Fibroblast of lung (primary cell): ENCODE data around the gene CCDC18.

Experiments used
- EZH2 ChIP-seq: IDR thresholded peaks from 2 replicates; pipeline ENCODE4 v1.5.1; 2012; ENCODE audit warnings: low read length, control low read depth, mild to moderate bottlenecking; ENCODE audit errors: missing control alignments
- TF ChIP-seq, protein P1 (sequence below), 2 donors: IDR thresholded peaks in 1 of 2; conservative IDR thresholded peaks in 1 of 2; 1 replicate in 1 of 2; 2 replicates in 1 of 2; pipeline ENCODE4 v1.5.1; 2011 to 2012; ENCODE audit warnings: low read length in 2 of 2, control low read depth in 1 of 2, inconsistent platforms in 1 of 2, low read depth in 1 of 2, mild to moderate bottlenecking in 1 of 2

DNA sequence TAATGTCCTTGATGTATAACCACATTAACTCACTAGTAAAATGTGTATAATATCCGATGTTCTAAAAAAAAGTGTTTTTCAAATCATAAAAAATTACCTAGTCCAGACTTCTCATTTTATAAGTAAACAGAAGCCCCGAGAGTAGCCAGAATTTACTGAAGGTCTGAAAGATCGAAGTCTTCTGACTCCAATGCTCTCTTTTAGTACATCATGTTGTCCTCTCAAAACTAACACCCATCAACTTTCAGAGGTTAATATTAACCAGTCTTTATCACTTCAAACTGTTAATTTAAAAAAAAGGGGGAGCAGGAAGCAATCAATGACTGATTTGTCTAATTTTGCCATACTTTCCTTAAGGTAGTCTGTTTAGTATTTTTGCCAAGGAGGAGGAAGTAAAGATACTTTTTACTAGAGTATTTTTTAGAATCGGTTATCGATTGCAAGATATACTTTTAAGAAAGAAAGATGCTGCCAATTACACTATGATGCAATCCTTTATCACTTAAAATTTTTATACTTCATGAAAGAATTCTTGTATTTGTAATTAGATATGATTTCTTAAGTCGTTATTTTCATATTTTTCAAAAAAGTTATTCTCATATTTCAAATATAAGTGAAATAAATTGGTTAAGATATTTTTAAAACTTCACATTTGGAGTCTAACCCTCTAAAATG, 25.5 kb downstream of the CCDC18 start:
- TF ChIP-seq, protein P1, sequence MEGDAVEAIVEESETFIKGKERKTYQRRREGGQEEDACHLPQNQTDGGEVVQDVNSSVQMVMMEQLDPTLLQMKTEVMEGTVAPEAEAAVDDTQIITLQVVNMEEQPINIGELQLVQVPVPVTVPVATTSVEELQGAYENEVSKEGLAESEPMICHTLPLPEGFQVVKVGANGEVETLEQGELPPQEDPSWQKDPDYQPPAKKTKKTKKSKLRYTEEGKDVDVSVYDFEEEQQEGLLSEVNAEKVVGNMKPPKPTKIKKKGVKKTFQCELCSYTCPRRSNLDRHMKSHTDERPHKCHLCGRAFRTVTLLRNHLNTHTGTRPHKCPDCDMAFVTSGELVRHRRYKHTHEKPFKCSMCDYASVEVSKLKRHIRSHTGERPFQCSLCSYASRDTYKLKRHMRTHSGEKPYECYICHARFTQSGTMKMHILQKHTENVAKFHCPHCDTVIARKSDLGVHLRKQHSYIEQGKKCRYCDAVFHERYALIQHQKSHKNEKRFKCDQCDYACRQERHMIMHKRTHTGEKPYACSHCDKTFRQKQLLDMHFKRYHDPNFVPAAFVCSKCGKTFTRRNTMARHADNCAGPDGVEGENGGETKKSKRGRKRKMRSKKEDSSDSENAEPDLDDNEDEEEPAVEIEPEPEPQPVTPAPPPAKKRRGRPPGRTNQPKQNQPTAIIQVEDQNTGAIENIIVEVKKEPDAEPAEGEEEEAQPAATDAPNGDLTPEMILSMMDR (conservative IDR thresholded peaks at IDR 0.05 in 1 of 2, IDR thresholded peaks at IDR 0.05 in 1 of 2; ENCODE audit: low read depth in 1 of 2, low read length in 2 of 2): no peak
- no peak for TF ChIP-seq EZH2
